GM12874 (cell line): ENCODE measurements around the gene ELOVL4.

Experiments used
- TF ChIP-seq, protein P1 (sequence below): IDR thresholded peaks from 2 replicates; pipeline ENCODE4 v1.5.1; 2011; ENCODE audit warnings: low read depth, mild to moderate bottlenecking, control low read depth, low read length, moderate library complexity; ENCODE audit not compliant: insufficient read depth

ELOVL4 gene

DNA sequence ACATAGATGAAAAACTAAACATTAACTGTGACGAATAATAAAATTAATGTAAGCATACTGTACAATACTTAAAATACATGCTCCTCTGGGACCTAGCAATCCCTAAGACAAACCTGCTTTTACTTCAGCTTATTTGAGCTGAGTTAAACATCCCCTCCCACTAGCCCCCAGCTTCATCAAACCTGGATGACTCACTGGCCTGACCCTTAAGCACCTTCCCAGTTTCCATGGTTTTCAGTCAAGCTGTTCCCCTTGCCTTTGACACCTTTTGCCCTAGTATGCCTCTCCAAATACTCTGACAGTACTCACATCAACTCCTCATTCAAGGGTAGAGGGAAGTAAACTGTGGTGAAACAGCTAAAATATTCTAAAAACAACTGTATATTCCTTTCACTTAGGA lies 4.2 kb downstream of the ELOVL4 start:
- TF ChIP-seq, protein P1, sequence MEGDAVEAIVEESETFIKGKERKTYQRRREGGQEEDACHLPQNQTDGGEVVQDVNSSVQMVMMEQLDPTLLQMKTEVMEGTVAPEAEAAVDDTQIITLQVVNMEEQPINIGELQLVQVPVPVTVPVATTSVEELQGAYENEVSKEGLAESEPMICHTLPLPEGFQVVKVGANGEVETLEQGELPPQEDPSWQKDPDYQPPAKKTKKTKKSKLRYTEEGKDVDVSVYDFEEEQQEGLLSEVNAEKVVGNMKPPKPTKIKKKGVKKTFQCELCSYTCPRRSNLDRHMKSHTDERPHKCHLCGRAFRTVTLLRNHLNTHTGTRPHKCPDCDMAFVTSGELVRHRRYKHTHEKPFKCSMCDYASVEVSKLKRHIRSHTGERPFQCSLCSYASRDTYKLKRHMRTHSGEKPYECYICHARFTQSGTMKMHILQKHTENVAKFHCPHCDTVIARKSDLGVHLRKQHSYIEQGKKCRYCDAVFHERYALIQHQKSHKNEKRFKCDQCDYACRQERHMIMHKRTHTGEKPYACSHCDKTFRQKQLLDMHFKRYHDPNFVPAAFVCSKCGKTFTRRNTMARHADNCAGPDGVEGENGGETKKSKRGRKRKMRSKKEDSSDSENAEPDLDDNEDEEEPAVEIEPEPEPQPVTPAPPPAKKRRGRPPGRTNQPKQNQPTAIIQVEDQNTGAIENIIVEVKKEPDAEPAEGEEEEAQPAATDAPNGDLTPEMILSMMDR = no peak

DNA sequence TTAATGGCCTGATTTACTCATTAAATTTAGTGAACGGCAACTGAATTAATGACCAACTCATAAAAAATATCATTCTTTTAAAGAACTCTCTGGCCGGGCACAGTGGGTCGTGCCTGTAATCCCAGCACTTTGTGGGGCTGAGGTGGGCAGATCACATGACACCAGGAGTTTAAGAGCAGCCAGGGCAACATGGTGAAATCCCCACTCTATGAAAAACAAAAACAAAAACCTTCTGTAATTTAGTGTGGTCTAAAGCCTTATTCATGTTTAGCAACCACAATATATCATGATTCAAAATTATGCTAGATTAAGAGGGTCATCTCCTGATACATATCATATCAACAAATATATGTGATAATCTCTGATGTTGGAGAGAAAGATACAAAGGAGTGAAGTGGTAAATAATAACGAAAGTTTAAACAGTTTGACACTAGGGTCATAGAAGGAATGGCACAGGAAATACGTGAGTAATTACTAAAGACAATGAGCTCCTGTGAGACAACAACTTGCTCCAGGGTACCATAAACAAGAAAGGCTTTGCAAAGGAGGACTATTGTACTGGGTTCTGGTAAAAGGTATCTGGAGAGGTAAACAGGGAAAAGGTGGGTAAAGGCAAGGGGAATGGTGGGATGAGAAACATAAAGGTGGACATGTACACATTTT lies 5.7 kb downstream of the ELOVL4 start:
- TF ChIP-seq, protein P1 = no peak

DNA sequence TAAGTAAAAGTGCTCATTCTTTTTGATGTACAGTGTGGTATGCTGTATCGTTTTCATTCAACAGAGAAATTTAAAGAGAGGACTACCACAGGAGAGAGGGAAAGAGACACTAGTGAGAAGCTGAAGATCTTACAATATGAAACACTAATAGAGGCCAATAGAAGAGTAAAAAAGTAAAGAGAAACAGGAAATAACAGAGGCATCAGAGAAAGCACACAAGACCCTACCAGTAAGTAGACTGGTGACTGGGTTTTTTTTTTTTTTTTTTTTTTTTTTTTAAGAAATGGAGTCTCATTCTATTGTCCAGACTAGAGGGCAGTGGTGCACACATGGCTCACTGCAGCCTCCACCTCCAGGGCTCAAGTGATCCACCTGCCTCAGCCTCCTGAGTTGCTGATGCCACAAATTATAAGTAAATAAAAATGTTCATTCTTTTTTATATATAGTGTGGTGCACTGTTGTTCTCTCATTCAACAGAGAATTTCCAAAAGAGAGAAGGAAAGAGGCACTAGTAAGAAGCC lies 18.8 kb downstream of the ELOVL4 start:
- TF ChIP-seq, protein P1 = no peak

DNA sequence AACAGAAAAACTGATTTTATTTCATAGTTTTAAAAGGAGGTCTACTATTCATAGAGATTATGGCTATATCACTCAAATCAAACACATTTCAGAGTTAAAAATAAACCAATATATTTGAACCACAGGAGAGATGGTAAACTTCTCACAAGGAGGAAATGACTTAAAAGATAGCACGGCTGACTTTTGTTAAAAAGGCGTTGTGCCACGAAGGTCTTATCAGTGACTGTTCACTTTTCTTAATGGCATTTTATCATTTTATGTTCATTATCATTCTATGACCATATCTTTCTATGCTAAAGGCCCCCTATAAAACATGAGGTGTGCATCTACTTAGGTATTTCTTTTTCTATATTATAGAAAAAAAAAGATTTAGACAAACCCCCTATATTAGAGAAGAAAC lies 19.6 kb downstream of the ELOVL4 start:
- TF ChIP-seq, protein P1 = no peak

DNA sequence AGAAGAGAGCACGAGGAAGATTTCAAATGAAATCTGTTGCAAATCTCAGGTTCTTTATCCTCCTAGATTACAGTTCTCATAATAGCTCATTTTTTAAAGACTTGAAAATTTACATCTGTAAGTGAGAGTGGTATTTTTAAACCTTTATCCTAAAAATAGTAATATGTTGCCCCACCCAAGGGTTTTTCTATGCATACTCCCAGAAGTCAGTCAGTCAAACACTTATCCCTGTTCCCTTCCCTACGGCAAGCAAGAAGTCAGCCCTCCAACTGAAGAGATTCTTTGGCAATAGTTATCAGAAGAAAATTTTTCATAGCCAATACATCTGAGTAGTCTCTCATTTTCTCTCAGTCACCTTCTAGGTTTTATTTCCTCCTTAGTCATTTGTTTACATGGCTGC lies 24.1 kb downstream of the ELOVL4 start:
- TF ChIP-seq, protein P1 = no peak

DNA sequence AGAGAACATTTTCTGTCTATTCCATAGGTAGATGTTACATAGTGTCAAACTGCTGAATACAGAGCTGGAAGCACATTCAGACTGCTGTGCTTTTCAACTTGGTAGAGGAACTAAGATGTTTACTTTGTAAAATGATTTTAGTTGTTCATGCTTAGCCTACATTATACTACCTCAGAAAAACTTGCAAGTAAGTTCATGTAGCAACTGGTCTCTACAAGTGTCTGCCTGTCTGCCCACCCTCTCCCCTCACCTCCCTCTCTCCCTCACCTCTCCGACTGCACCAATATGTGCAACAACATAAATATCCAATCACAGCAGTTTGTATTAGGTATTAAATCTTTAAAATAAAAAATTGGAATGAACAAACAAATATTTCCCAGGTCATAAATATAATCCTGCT lies 25.3 kb downstream of the ELOVL4 start:
- TF ChIP-seq, protein P1 = no peak

DNA sequence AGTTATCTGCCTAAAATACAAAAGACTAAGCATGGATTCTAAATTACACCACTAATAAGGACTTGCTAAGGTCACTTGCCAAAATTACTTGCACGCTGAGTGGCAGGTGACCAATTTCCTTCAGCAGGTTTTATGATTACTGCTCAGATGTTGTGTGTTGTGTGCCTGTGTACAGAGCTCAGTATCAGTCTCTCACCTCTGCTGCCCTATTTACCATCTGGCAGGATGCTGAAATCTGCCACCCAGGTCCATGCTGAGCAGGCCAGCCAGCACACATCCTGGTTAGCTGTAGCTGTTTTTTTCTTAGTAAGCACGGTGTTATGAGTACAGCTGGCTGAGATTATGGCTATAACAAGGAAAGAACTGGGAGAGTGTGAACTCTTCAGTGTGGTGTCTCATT lies 34.0 kb downstream of the ELOVL4 start:
- TF ChIP-seq, protein P1 = no peak
